NCI-H2171 (cell line): ENCODE data around the gene CMTM7.
"Not testable (repeated sequence)": the region's sequence is repeated elsewhere in the genome, so short reads cannot be mapped to it uniquely, and the experiment has no call there.

Experiments
- DNase-seq: peaks from one replicate; lab custom pipeline; 2025; lab: John Stamatoyannopoulos, UW

CMTM7 gene

GRCh38 chr3:32383136-32383711 is 8.4 kb upstream of the CMTM7 start:
- peak; percentile 22 for DNase-seq

GRCh38 chr3:32384938-32385337 is 6.7 kb upstream of the CMTM7 start:
- DNase-seq = peak; percentile 41

DNA sequence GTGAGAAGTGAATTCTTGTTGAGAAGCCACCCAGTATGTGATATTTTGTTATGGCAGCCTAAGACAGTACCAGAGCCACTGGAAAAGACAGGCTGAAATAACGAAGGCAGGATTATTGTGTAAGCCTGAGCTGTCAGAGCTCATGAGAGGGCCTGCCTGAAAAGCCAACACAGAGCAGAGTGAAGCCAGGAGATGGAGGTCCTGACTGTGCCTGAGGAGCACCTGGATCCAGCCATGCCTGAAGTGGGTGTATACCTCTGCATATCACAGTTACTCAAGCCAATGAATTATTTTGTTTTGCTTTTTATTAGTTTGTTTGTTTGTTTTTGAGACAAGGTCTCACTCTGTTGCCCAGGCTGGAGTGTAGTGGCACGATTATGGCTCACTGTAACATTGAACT is 4.1 kb upstream of the CMTM7 start:
- no peak for DNase-seq

DNA sequence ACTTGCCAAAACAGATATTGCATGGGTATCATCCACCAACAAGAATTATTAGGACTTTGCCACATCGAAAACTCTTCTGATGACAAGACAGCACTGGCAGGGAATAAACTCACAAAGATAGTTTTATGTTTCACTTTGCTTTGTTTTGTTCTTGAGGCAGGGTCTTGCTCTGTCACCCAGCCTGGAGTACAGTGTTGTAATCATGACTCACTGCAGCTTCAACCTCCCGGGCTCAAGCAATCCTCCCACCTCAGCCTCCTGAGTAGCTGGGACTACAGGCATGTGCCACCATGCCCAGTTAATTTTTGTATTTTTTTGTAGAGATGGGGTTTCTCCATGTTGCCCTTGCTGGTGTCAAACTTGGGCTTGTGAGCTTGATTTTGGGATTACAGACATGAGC is 2.1 kb upstream of the CMTM7 start:
- not testable (repeated sequence) for DNase-seq

DNA sequence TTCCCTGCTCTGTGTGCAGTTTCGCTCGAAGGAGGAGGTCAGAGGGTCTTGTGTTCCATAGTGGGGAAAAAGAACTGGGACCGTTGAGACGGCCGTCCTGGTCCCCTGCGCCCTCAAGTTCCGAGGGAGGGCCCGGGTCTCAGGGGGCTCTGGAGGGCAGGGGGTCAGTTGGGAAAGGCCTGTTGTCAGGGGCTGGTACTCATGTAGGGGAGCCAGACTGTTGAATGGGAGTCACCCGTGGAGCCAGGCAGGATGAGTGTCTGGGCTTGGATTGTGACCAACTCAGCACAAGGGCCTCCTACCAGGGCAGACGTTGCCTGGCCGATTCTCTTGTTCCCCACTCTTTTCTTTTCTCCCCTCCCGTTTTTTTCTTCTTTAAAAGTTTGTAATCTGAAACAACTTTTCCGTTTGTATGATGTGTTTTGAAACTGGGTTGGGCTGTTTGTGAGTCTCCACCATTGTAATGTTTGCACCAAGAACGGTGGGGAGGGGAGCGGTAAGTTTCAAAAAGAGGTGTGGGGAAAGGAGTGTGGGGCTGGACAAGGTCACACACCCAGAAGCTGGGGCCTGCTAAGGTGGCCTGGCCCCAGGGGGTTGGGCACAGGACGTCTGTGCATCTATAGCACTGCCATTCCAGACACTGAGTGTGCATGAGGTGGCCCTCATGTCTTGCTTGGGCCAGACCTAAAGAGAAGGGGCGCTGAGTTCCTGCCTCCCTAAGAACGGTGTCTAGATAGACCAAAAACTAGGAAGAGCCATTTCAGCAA is 1.1 kb downstream of the CMTM7 start:
- no peak for DNase-seq

DNA sequence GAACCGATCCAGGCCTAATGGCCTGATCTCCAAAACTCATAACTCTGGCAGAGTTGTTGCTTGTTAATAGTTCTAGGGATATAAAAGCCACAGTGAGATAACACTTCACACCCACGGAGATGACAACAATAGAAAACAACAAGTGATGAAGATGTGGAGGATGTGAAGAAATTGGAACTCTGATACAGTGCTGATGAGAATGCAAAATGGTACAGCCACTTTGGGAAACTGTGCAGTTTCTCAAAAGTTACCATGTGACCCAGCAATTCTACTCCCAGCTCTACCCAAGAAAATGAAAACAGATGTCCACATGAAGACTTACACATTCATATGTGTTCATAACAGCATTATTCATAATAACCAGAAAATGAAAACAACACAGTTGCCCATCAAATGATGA is 3.8 kb downstream of the CMTM7 start:
- no peak for DNase-seq

- no peak for DNase-seq
Observed at GRCh38 chr3:32397941-32398340, 6.3 kb downstream of the CMTM7 start.

DNA sequence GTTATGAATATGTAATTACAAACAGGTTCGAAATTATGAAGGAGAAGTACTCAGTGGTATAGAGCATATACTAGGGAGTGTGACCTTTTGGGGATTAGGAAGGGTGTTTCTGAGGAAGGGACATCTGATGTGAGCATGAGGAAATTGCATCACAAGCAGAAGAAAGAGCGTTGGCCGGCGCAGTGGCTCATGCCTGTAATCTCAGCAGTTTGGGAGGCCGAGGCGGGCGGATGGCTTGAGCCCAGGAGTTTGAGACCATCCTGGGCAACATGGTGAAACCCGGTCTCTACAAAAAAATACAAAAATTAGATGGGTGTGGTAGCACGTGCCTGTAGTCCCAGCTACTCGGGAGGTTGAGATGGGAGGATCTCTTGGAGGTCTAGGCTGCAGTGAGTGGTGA is 6.9 kb downstream of the CMTM7 start:
- DNase-seq = no peak

GRCh38 chr3:32399030-32399620 is 7.5 kb downstream of the CMTM7 start:
- DNase-seq = no peak

GRCh38 chr3:32401126-32401525 is 9.5 kb downstream of the CMTM7 start:
- DNase-seq = no peak

DNA sequence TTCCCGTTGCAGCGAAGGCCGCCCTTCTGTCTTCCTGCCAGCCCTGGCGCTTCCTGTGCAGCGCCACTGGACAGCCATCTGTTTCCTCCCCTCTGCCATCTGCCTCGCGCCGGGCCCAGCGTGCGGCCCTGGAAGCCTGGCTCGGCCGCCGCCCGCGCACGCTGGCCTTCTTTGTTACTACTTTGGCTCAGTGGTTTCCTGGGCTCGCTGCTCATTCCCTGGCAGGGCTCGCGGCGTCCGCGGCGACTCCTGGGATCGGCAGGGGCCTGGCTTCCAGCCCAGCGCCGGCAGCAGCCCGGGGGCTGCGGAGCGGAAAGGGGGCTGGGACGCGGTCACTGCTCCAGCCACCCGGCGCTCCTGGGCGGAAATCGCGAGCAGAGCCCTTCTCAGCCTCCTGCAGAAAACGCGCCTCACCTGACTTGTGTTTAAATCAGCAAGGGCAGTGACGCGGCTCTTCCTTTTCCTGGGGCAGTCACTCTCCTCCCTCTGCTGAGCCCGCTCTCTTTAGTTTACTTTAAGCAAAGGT is 10.0 kb downstream of the CMTM7 start:
- DNase-seq = peak; percentile 21

DNA sequence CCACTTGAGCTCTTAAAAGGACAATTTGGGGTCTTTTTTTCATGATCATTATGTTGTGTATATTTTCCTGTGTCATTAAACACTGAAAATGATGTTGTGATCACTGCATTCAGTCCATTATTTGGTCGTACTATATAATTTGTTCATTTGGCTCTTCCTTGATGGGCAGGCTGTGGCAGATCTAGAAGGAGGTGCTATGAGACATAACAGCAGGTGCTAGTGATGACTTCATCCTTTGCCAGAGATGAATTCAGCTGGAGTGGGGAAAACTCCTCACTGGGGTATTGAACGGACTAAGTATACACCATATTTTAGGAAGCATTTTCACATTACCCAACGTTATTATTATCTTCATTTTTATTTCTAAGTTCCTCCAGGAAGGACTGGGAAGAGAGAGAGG is 12.0 kb downstream of the CMTM7 start:
- peak; percentile 42 for DNase-seq

DNA sequence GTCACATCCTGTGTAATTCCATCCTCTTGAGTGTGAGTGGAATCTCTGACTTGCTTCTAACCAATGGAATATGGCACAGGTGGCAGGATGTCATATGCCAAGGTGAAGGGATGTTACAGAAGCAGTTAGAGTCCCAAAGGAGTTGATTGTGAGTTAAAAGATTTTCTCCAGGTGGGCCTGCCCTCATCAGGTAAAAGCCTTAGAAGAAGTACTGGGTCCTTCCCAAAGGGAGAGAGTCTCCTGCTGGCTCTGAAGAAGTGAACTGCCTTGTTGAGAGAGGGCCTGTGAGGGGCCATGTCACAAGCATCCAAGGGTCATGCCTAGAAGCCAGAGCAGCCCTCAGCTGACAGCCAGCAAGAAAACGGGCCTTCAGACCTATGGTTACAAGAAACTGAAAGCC is 13.1 kb downstream of the CMTM7 start:
- DNase-seq = no peak

GRCh38 chr3:32405155-32405554 is 13.5 kb downstream of the CMTM7 start:
- no peak for DNase-seq

- DNase-seq = no peak
Observed at GRCh38 chr3:32405711-32406323, 14.2 kb downstream of the CMTM7 start.

- no peak for DNase-seq
Observed at GRCh38 chr3:32406486-32407408, 15.1 kb downstream of the CMTM7 start.

- DNase-seq = no peak
Observed at GRCh38 chr3:32410367-32411246, 19.0 kb downstream of the CMTM7 start.

GRCh38 chr3:32411442-32411841 is 19.8 kb downstream of the CMTM7 start:
- DNase-seq = no peak

DNA sequence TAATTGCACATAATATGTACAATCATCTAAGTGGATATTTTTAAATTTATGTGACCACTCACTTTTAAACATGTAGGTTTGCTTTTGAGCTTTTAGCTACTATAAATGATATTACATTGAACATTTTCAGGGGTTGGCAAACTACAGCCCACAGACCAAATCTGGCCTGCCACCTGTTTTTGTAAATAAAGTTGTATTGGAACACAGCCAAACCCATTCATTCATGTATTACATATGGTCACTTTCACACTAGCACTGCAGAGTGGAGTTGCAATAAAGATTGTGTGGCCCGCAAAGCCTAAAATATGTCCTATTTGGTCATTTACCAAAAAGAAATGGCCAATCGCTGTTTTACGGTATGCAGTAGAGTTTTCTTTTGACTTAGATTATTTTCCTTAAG is 21.2 kb downstream of the CMTM7 start:
- DNase-seq = peak; percentile 12

GRCh38 chr3:32413845-32414521 is 22.3 kb downstream of the CMTM7 start:
- DNase-seq = no peak
